RKO (cell line): ENCODE measurements around the gene FILIP1L.
"Not testable (repeated sequence)": the region's sequence is repeated elsewhere in the genome, so short reads cannot be mapped to it uniquely, and the experiment has no call there.

Experiments used
- DNase-seq: peaks from one replicate; pipeline ENCODE4 v3.0.0-alpha.2; 2016; ENCODE audit warnings: low spot score

FILIP1L gene

DNA sequence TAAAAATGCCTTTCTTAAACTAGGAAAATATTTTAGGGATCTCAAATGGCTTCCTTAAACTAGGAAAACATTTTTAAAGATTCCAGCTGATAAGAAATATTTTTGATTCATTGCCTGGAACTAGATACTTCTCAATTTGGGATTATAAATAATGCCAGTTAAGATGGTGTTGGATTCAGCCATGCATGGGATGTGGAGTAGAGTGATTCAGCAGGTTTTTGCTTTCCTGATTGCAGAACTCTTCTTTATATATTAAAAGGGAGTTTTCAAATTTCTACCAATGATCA, 15.6 kb downstream of the FILIP1L start:
- no peak for DNase-seq

DNA sequence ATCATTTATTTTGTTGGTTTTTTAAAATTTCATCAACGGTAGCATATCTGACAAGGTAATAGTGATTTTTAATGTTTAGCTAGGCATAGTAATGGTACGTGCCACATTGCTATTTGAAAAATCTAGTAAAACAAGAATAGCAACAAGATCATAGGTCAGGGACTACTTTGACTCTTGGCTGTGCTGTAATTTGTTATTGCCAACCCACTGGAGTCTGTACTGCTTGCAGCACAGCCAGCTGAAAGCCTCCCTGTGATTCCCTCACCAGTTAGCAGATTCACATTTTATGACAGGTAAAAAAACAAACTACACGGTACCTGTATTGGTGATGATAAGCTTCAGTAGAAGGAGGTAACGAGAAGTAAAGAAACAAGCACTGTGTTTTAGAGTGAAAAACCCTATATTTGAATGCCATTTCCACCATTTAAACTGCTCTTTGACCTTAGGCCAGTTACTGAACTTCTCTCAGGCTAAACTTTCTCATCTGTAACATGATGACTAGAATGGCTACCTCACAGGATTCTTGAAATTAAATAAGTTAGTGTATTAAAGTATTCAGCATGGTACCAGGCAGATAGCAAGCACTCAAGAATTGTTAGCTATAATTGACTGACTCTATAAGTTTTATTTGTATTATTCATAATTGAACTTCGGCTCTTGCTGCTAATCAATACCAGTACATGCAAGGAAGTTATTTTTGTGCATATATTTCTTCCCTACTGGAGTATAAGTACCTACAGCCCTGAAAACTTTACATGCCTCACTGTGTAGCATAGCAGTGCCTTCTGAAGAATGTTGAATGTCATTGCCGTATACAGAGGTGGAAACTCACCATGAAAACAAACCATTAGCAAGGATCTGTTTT, 16.1 kb downstream of the FILIP1L start:
- no peak for DNase-seq

DNA sequence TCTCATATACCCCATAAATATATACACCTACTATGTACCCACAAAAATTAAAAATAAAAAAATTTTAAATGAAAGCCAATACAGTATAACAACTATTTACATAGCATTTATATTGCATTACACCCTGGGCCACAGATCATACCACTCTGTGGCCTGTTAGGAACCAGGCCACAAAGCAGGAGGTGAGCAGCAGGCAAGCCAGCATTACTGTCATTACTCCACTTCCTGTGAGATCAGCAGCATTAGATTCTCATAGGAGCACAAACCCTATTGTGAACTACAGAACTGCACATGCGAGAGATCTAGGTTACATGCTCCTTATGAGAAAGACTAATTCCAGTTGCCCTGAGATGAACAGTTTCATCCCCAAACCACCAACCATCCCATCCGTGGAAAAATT, 17.4 kb downstream of the FILIP1L start:
- DNase-seq = no peak

DNA sequence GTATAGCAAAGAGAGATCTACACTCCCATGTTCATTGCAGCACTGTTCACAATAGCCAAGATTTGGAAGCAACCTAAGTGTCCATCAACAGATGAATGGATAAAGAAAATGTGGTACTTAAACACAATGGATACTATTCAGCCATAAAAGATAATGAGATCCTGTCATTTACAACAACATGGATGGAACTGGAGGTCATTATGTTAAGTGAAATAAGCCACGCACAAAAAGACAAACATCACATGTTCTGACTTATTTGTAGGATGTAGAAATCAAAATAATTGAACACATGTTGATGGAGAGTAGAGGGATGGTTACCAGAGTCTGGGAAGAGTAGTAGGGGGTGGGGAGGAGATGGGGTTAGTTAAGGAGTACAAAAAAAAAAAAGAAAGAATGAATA, 18.0 kb downstream of the FILIP1L start:
- not testable (repeated sequence) for DNase-seq

DNA sequence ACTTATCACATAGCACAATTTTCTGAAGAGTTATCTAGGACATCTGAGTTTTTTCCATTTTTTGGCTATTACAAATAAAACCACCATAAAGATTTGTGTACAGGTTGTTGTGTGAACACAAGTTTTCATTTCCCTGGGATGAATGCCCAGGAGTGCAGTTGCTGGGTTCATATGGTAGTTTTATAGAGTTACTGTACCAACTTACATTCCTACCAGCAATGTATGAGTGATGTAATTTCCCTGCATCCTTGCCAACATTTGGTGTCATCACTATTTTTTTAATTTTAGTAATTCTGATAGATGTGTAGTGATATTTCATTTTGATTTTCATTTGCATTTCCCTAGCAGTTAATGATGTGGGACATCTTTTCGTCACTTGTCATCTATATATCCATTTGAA, 20.5 kb downstream of the FILIP1L start:
- no peak for DNase-seq

DNA sequence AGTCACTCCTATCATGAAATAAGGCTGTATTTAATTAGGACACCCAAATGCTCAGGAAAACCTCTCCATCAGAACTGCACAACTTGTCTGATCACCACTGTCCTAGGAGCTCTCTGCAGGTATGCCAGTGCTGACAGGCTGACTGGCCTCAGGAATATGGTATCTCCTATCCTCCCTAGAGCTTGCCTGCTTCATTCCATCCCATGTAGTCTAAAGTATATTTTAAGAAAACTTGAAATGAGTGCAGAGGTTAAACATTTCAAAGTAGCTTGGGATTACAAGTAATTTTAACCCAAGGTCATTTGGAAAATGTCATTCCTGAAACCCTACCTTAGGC, 23.7 kb downstream of the FILIP1L start:
- no peak for DNase-seq

DNA sequence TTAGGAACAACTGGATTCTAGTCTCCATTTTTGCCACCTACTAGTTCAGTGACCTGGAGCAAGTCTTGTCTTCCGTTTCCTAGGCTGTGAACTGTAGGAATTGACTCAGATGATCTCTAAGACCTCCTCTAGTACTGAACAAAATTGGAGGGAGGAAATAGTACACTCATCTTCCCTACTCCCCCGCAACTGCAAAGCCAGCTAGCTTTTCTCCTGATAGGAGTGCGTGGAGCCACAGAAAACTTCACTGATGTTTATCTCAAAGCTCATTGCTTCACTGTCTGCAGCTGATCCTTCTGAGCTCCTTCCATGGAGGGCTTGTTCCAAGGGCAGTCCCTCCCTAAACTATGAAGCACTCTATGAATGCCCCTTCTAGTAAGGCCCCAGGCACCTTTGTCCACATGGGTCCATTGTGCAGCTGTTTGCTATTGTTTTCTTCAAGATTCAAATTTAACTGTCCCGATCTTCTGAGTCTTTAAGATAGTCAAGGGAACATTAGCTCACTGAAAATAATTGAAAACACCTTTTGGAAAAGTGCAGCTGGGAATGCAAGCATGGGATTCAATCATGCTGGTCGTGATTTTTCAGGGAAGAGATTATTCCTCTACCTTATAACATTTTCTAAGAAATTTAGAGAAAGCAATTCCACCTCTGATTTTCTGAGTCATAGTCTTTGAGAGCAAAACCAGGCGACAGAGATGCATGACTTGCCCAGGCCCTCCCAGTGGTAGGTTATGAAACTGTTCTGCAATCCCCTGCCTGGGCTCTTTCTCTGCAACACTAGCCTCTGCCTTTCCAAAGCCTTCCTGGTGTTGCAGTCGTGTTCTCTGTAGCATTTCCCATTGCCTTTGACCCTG, 24.3 kb downstream of the FILIP1L start:
- DNase-seq = peak; percentile 58

DNA sequence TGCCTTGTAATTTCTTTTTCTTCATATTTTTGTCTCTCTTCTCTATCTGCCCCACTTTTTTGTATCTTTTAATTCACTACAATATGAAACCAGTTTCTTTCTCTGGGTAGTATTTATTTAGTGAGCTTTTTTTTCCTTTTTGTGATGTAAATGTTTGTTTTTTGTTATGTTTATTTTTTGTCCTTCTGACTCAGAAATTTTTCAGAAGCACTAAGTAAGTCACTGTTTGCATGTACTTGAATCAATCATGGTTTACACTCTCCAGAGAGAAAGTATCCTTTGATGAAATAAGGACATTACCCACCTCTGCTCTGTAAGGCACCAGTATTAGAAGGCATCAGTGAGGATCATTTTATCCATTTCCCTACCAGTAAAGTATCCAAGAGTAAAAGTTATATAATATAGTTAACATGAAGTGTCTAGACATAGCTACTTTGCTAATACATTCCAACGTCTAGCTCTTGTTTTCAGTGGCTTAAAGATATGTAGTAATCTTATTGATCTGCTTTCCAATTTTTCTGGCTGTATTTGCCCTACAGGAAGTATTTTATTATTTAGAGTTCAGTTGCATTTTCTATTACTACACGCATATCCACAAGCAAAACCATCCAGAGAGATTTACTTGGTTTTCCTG, 25.4 kb downstream of the FILIP1L start:
- no peak for DNase-seq

DNA sequence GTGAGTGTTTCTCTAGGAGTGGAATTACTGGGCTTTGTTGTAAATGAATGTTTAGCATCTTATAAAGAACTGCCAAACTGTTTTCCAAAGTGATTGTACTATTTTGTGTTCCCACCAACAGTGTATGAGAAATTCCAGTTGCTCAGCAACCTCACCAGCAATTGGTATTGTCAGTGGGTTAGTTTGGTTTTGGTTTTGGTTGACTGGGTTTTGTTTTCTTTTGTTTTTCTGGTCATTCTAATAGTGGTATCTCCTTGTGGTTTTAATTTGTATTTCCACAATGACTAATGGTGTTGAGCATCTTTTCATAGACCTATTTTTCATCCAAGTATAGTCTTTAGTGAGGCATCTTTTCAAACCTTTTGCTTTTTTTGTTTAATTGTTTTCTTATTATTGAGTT, 27.1 kb downstream of the FILIP1L start:
- no peak for DNase-seq

DNA sequence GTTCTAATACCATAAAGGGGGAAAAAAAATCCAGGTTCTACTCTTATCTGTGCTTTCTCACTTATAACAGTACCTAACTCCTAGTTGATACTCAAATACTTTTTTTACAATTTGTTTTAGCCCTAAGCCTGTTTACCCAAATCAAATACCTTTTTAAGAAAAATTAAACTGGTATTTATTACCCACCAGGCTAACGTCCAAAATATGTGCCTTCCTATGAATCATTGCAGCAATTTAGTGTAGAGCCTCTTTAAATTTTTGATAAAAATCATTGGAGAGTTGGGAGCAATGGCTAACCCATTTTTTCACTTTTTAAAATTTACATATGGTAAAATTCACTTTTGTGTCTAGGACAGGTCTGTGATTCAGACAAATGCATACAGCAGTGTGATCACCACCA, 27.9 kb downstream of the FILIP1L start:
- DNase-seq = no peak

DNA sequence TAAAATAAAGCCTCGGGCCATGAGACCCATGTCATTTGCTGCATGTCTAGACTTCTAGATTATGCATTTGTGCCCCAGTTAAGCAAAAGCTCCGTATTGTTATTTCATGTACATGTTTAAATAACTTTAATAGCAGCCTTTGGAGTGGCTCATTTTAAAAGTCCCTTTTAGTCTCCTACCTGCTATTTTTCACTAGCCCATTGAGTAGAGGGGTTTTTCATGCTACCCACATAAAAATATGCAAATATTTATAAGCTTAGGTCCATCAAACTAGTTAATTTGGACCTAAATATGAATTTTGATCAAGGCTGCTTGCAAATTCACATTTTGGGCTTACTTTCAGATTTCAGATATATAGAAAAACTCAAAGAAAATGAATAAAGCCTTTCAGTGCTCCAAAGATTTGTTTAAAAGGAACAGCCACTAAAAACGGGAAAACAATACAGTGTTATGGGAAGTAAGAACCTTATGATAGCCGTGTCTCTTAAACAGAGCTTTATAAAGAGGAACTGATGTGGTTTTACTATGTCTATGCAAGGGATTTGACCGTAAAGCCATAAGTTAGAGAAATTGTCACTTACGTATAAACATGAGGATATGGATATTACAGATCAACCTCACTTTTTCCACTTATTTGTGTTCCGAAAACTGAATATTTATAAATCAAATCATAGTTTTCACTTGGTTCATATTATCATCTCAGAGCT, 30.0 kb downstream of the FILIP1L start:
- DNase-seq = no peak

DNA sequence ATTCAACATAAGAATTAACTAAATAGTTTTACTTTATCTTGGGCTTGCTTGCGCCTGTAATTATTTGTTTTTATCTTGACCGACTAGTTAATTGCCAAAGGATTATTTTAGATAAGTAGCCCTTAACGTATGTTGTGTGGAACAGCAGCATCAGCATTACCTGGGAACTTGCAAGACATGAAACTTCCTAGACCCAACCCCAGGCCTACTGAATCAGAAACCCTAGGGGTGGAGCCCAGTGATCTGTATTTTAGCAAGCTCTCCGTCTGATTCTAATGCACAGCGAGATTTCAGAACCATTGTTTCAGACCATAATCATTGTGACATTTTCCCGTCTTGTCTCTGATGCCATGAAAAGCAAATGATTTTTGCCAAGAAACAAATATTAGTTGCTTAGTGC, 31.1 kb downstream of the FILIP1L start:
- DNase-seq = no peak

DNA sequence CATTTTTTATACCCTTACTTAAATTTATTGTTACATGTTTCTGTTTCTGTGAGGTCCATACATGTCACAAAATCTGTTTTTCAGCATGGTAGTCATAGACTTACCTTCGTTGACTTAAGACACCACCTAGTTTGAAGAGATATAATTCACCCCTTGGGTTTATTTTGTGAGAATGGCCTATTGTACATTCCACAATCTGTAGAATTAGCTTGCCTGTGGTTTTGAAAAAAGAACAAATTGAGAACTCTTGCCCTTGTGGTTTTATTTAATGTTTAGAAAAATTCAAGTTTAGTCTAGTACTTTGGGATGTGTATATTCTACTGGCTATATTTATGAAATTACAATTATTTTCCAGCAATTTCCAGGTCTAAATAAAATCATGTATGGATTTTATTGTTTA, 31.6 kb downstream of the FILIP1L start:
- no peak for DNase-seq

DNA sequence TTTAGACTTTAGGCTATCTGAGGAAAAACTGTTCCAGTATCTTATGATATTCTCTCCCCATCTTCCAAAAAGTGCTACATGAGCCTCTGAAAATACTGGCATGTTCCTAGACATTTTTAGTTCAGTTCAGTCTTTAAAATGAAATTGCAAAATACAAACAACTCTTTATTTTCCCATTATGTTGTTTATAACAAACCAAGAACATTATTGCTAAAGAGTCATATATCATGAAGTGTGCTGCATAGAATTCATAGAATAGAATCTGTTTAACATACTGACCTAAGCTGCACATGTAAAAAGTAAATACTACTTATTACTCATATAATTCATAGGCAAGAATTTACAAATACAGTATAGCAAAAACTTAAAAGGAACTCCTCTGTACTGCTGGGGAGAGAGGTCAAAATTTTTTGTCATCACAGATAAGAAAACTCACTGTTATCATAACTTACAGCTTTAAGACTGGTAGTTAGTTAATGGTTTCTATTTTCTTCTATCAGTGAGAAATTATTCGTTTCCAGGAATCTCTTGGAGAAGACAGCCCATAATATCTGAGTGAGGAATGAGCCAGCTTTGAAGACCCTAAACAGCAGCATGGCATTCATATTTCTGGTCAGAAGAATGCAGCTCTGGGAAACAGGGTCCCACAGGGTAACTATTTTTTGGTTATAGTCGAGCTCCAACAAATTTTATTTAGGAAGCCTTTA, 32.2 kb downstream of the FILIP1L start:
- no peak for DNase-seq

DNA sequence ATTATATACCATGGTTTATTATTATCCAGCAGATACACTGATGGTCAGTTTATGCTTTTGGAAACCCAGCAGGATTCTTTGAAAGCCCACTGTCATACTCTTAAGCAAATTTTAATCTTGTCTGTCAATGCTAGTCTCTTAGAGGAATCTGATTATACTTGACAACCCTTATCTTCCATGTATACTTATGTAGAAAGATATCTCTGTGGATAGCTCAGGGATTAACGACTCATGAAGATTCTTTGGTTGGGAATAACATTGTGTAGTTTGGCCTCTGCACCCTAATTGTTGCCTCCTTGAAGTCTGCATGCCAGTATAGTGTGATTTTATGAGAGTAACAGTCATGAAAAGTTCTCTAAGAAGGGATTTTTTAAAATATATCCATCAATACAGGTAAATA, 33.0 kb downstream of the FILIP1L start:
- DNase-seq = no peak

DNA sequence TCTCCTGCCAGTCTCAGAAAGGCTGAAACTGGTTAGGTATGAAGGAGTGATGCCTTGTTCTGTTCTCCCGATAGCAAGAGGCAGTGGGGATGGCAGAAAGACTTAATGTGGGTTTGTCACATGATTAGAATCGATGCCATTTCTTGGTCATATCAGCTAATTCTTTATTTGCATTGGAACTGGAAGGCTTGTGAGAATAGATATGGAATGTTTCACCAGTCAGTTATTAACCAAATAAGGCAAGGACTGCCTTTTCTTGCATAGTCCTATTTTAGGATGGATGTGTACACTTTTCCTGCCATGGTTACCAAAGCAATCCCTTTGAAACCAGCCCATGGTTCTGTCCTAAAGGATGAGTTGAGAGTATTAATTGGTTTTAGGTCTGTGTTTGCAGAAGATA, 33.7 kb downstream of the FILIP1L start:
- DNase-seq = no peak

DNA sequence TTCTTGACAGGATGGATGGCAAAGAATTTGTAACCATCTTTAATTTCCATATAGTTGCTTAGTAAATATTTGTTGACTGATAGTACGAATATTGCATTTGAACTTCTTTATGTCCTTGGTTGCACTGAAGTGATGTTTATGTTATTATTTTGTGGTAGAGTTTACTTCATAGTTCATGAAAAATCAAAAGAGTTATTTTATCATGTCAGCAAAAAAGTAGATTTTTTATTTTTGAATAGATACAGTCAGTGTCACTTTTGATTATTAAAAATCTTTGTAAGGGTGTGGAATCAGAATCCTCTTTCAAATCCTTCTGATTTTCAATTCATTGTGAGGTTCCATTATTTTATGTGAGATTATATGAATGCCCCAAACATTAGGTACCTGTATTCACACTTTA, 35.0 kb downstream of the FILIP1L start:
- DNase-seq = no peak

DNA sequence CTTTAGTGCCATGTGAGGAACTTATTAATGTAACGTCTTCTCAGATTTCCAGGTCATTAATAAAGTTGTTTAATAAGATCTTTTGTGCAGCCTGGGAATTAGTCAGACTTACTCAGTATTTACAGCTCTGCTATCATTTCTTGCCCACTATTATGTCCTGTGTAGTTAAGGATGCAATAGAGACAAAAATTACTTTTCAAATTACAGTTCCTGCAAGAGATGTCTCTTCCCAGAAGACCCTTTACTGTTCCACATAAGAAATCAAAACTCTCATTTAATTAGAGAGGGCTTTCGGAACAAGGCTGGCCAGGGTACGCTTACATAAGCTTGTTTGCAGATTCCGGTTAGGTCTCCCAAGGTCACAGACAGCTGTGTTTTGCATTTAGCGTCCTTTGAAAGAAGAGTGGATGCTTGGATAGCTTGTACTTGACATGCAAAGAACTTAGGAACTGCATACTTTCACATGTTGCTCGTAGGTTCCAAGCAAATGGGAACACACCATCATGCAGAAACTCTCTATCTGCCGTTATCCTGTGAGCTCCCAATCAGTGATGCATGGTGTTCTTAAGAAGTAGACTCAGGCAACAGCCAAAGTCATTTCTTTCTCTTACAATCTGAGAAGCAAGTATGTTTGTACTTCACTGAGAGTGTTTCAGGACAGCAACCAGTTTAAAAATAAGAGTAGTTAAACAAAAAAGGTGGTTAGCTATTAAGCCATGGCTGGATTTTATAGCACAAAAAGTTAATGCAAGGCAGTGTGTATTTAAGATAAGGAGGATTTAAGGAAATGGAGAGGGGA, 37.4 kb downstream of the FILIP1L start:
- DNase-seq = no peak

DNA sequence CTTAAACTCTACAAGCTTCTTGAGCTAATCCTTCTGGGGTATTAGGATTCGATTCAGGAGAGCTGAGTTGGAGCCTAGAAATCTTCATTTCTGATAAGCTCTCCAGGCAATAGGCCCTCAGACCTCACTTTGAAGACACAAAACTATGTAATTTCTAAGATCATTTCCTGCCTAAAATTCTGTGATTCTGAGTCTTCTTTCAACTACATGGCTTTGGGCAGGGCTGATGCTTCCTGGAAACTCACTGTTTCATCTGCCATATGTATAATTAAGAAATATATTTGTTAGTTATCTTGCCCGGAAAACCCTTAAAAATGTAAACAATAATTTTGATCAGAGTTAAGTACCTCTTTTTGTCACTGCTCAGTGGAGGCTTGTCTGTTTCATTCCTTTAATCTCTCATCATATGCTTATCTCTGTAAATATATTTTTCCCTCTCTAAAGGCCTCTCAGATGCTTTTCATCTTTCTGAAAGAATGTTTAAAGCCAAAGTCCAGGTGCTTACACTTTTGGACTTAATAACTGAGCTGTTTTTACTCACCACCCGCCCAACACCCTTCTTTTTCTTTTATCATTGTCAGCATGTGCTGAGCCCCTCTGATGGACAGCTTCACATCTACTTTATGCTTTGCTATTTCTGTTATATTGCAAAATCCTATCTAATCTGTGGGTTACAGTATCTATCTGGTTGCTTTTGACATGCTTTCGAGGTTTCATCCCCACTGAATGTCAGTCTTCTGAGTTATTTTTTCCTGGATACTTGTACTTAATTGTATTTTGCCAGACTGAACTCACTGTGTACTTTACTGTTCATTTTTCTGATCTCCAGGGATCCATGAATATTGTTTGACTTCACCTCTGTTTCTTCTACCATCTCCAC, 38.2 kb downstream of the FILIP1L start:
- DNase-seq = no peak

DNA sequence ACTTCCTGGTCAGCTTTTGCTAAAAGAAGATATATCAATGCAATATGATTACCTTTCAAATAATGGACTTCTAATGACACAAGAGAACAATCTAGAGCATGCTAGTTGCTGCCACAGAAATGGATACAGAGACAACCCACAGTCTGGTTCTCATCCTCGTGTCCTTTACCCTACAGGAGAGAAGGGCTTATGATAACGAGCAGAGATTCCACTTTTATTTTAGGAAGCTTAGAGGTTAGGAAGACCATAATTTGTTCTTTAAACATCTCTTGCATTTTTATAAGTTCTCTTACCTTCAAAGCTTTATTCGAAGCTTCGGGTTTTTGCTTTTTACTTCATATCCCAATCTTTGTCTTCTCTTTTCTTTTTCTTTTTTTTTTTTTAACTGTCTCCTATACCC, 39.1 kb downstream of the FILIP1L start:
- DNase-seq = no peak
